HG02840 (cell line): ENCODE results near the gene RILPL2.
A peak's percentile ranks its signal among the peaks of the same experiment; 100 is the strongest.
"Not testable (repeated sequence)": the region's sequence is repeated elsewhere in the genome, so short reads cannot be mapped to it uniquely, and the experiment has no call there.

ENCODE experiments used
- ATAC-seq: cut with Tn5 transposase; IDR thresholded peaks from one replicate; pipeline ENCODE4 v1.9.1; 2021; ENCODE audit warnings: mild to moderate bottlenecking, moderate library complexity, moderate number of reproducible peaks; ENCODE audit not compliant: unreplicated experiment, low FRiP score

Gene RILPL2, protein sequence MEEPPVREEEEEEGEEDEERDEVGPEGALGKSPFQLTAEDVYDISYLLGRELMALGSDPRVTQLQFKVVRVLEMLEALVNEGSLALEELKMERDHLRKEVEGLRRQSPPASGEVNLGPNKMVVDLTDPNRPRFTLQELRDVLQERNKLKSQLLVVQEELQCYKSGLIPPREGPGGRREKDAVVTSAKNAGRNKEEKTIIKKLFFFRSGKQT

DNA sequence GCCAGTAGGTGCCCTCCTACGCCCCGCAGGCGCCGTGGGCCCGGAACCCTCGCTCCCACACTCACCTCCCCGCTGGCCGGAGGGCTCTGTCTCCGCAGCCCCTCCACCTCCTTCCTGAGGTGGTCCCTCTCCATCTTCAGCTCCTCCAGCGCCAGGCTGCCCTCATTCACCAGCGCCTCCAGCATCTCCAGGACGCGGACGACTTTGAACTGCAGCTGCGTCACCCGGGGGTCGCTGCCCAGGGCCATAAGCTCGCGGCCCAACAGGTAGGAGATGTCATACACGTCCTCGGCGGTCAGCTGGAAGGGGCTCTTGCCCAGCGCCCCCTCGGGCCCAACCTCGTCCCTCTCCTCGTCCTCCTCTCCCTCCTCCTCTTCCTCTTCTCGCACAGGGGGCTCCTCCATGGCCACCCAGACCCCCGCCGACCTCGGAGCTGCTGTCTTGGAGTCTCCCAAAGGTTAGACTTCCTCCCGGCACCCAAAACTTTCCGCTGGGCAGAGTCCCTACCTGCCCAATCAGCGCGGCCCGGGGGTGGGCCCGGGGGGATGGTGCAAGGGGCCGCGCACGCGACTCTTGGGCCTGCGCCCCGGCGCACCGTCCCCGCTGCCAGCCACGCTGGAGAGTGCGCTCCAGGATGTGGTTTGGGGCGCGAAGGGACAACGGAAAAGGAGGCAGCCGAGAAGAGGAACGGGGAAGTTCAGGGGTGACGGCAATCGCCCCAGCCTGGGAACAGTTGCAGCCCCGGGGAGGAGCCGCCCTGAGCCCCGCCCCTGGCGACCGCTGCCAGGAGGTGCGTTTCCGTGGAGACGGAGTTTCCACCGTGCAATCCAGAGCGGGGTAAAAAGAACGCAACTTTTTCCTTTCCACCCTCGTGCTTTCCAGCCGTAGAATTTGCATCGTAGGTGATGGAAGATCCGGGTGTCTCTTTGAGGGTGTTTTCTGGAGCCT lies at the start of gene RILPL2:
Gene RILPL2, minus strand, starts transcription at position 668 of the 948 bp plus-strand sequence. Its CDS starts 264 bp downstream, at position 404.
- ATAC-seq: peak; percentile 76

DNA sequence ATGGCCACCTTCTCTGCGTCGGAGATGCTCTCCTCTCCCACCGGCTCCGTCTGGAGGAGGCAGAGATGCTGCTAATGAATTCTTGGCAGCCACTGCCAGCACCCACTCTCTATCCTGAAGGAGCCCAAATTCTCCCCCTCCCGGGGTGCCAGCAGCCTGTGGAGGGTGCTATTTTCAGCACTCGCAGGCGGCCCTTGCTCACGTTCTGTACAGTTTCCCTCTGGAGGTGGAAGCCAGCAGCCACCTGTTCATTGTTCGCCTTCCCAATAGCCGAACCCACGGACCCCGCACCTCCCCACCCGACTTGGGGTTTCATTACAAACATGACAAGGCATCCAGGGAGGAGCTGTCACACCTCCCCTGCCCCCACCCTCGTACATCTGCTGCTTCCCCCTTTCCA lies 49.3 kb upstream of the RILPL2 start:
- ATAC-seq: no peak

DNA sequence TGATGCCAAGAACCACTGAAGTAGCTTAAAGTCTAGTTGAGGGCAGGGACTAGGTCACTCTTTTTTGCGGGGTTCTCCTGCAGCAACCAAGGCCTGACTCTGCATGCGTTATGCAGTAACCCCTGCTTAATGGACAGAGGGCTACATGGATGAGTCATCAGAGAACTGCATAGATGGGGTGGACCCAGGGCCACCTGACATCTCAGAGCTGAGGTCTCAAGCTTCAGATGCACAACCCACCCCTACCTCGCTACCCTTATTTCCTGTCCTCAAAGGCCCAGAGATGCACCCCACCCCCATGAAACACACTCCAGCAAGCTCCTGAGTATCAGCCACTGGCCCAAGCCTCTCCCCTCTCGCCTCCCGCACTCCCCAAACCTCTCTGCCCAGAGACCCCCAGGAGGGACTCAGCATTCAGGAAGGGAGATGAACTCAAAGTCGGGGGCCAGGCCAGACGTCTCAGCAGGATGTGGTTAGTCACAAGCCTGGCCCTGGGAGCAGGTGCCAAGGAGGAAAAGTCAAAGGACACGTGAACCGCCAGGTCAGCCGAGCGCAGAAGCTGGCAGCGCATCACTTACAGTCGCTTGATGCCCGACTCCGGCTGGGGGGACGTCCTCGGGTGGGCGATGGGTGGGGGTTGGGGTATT lies 47.2 kb upstream of the RILPL2 start:
- no peak for ATAC-seq

DNA sequence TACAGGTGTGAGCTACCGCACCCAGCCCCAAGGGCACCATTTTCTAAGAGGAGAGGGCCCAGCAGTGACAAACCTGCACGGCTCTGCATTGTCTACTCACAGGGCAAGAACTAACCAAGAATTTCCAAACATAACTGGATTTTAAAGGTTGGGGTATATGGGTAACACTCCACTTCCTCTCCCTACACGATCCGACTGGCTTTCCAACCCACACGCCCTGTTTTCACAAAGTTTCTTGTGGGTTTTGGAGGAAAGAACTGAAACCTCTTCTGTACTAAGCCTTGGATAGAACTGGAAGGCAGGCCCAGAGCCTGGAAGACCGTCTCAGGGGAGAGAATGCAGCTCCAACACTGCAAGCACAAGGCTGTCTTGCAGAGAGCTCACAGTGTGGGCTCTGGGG lies 46.4 kb upstream of the RILPL2 start:
- ATAC-seq: no peak

DNA sequence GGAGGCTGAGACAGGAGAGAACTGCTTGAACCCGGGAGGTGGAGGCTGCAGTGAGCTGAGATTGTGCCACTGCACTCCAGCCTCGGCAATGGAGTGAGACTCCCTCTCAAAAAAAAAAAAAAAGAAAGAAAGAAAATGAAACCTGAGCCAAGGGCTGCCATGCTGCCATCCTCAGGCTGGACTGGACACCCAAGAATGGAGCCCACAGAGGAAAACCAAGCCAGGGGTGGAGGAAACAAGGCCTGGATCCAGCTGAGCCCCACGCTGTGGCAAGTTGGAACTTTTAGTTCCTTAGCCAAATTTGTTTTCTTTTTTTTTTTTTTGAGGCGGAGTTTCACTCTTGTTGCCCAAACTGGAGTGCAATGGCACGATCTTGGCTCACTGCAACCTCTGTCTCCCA lies 44.8 kb upstream of the RILPL2 start:
- not testable (repeated sequence) for ATAC-seq

DNA sequence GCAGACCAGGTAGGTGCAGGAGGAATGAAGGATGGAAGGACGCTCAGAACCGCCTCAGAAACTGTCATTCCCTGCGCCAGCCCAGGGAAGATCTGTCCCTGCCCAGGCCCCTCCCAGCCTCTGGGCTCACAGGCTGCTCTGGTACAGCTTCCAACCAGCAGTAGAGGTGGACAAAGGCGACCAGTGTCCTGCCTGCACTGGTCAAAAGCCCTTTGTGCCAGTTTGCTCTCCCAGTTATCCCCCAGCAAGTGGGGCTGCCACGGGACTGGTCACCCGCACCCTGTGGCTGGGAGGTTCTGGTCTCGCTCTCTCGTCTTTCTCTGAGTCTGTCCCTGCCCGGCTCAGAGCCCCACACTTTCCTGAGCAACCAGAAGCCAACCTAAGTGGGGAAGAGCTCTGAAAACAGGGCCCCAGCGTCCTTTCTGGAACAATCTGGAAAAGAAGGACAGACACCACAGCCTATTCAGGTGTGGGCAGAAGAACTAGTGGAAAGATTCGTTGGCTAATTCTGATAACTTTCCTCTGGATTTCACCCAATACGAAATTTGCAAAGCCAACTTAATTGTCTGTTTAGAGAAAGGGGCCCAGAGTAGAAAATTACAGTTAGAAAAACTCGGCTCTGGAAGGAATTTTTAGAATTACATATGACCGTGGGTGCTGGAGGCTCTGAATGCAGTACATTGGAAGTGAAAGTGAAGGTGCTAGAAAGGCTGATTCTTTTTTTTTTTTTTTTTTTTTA lies 43.1 kb upstream of the RILPL2 start:
- no peak for ATAC-seq

DNA sequence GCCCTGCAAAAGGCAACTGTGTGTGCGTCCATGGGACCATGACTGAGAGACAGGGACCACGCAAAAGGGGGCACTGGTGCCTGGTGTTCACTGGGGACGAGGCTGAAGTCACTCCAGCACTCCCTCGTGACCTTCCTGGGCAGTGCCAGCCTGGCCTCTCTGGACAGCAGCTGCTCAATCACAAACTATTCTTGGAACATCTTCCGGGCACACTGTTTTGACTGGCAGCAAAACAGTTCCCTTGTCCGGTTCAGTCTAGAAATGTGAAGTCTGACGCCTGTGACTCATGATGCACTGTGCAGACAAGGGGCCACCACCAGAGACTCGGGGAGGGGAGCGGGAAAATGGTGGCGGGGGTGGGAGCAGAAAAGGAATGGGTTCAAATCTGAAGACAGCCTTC lies 42.3 kb upstream of the RILPL2 start:
- no peak for ATAC-seq

DNA sequence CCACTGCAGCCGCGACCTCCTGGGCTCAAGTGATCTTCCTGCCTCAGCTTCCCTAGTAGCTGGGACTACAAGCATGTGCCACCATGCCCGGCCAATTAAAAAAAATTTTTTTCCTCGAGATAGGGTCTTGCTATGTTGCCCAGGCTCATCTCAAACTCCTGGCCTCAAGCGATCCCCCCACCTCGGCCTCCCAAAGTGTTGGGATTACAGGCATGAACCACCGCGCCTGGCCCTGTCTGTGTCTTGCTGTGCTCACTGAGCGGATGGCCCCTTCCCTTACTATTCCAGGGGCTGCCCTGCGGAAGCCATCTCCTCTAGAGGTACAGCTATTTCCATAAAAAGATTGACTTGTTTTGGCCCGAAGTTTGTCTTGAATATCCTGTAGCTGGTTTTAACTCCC lies 41.6 kb upstream of the RILPL2 start:
- no peak for ATAC-seq

DNA sequence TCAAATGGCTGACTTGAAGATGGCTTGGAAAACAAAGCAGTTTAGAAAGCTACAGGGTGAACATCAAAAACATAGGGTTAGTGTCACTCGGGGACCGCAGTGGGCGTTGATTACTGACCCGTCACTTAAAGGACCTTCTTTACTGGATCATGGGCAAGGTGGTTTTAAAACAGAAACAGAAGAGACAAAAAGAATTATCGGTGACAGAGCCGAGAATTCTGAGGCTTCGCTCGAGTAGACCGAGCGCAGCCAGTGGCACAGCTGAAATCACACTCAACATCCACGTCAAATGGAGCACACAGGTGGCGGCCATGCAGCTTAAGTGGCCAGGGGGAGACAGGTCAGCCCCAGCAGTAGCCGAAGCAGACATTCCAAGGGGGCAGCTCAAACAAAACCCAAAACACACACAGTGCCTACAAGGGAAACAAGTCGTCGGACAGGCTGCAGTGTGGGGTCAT lies 38.8 kb upstream of the RILPL2 start:
- ATAC-seq: no peak

DNA sequence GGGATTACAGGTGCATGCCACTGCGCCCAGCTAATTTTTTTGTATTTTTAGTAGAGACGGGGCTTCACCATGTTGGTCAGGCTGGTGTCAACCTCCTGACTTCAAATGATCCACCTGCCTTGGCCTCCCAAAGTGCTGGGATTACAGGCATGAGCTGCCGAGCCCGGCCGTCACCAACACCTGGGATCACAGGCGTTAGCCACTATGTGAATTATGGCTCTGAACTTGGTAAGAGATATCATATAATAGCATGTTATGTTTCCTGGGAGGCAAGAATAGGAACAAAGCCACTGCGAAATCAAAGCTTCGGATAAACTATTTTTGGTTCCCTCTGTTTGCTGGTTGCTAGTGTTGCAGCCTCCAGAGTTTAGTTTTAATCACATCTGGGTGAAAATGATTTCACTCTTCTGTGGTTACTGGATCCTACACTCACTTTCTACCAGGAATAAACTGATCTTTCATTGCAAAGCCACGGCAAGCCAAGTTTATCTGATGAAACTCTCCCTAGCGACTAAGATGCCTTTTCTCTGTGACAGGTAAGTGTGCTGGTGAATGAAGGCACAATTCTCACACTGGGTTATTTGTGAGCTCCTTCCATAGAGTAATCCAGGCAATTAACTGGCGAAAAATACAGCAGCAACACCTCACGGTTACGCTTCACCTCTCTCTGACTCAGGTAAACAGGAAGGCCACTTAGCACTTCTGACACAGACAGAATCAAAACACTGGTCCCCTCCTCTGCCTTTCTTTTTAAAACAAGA lies 38.2 kb upstream of the RILPL2 start:
- ATAC-seq: no peak

DNA sequence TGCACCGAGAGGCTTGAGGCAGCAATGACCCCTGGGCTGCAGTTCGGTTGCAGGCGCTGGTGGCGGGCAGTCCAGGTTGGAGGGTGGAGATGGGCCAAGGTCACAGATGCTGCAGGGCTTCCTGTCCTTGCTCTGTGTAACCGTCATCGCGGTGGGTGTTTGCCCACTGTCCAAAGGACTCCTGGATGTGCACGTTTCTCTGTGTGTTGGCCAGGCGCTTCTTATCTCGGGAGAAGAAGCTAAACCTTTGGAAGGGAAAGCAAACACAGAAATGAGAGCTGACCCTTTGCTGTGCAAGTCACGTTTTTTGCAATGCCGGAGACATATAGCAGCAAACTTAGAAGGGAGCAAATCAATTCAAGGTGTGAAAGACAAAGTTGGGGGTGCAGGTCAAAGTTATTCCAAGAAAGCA lies 36.0 kb upstream of the RILPL2 start:
- no peak for ATAC-seq

DNA sequence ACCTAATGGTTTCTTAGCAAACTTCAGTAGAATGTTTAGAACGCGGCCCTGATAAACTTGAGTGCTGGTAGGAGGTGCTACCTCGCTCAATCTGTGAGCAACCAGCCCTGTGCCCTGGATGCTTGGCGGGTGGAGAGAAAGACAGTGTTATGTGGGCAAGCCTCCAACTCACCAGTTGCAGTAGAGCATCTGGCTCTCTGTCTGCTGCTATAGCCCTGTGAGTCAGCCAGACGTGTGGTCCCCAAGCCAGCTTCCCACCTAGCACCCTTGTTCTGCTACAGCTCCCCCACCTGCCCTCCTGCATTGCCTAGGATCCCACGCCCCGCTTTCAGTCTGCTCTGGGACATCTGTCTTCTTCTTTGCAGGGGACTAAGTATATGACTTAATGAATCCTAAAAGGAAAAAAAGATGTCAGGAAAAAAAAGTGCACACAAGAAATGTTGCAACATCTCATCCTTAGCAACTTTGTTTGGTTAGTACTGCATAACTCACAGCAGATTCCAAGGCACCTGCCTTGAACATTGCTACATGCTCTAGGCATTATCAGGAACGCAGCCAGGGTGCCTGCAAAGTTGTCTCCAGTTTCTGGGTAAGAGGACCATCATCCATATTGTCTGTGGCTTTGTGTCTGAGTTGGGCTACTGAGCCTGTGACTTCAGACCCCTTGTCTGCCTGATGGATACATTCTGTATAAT lies 35.0 kb upstream of the RILPL2 start:
- ATAC-seq: no peak

DNA sequence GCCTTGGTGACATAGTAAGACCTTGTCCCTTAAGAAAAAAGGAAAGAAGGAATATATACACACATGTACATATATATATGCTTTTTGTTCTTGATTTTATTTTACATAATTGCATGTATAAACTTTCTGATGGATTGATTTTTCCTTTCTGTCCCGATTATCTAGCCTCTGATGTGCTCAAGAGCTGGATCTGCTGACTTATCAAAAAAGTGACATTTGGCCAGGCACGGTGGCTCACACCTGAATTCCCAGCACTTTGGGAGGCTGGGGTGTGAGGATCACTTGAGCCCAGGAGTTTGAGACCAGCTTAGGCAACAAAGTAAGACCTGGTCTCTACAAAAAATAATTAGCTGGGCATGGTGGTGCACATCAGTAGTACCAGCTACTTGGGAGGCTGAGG lies 33.5 kb upstream of the RILPL2 start:
- no peak for ATAC-seq

DNA sequence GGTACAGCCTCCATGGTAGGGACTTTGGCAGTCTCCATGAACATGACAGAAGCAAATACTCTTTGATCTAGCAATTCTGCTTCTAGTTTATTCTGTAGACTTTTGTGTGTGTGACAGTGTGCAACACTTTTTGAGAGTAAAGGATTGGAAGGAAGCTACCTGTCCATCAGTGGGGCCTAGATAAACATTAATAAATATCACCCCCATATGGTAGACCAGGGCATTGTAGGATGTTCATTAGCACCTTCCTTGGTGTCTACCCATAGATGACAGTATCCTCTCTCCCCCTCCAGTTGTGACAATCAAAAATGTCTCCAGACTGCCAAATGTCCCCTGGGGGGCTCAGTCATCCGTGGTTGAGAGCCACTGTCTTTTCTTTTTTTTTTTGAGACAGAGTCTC lies 32.3 kb upstream of the RILPL2 start:
- ATAC-seq: no peak

DNA sequence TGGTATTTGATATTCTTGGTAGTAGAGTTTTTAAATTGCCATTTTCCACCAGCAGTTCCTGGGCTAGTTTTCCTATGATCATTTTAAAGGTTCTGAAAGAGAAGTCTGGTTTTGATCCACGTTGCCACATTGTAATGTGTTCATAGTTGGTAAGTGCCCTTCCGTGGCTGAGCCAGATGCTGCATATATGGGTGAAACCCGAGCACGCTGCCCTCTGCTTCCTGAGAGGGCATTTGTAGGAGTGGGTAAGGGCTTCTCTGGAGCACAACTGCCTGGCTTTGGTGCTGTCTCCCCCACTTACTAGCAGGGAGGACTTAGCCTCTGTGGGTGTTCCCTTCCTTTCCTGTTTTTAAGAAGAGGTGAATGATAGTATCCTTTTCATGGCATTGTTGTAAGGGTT lies 28.6 kb upstream of the RILPL2 start:
- no peak for ATAC-seq

DNA sequence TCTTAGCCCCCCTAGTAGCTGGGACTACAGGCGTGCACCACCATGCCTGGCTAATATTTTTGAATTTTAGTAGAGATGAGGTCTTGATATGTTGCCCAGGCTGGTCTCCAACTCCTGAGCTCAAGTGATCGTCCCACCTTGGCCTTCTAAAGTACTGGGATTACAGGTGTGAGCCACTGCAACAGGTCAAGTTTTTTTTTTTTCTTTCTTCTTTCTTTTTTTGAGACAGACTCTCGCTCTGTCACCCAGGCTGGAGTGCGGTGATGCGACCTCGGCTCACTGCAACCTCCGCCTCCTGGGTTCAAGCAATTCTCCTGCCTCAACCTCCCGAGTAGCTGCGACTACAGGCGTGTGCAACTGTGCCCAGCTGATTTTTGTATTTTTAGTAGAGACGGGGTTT lies 26.7 kb upstream of the RILPL2 start:
- not testable (repeated sequence) for ATAC-seq

DNA sequence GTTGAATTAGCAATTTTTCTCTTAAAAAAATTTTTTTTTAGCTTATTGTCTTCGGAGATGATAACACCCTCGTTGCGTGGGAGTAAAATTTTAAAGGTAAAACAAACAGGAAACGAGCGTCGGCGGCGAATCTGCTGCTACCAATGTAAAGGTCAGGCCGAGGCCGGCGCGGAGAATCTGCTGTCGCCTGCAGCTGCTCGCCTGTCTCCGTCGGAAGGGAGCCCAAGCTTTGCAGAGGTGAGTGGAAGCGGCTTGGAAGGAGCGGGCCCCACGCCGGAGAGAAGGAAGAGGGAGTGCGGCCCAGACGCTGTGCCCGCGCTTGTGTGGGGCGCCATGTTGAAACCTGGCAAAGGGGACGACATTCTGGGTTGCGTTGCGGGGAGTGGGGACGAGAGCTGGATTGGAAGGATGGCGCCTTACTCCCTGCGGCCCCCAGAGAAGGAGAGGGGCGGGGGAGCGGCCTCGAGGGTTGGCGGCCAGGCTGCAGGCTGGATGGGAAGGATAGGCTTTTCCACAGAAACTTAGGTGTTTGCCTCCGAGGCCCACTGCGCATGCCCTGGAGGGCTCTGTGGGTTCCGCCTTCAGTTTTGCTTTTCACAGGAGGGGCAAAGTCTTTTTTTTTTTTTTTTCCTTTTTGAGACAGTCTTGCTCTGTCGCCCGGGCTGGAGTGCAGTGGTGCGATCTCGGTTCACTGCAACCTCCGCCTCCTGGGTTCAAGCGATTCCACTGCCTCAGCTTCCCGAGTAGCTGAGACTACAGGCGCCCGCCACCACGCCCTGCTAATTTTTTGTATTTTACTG lies 21.7 kb upstream of the RILPL2 start, which contains the start of gene SNRNP35:
Gene SNRNP35, plus strand, starts transcription at position 160 of the 800 bp plus-strand sequence. CDS start 7,402 bp downstream, outside the sequence.
- ATAC-seq: peak; percentile 61

DNA sequence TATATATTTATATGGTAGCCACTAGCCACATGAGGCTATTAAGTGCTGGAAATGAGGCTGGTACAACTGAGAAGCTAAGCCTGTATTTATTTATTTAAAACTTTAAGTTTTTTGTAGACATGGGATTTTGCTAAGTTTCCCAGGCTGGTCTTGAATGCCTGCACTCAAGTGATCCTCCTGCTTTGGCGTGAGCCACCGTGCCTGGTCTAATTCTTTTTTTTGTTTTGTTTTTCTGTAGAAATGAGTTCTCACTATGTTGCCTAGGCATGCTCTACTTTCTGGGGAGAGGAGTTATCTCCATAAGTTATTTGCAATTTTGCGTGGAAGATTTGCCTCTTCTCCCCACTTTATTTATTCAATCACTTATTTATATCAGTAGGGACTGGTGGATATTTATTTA lies 16.7 kb upstream of the RILPL2 start:
- no peak for ATAC-seq

DNA sequence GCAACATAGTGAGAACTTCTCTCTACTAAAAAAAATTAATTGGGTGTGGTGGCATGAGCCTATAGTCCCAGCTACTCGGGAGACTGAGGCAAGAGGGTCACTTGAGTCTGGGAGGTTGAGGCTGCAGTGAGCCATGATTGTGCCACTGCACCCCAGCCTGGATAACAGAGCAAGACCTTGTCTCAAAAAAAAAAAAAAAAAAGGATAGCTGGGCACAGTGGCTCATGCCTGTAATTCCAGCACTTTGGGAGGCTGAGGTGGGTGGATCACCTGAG lies 15.7 kb upstream of the RILPL2 start:
- ATAC-seq: not testable (repeated sequence)
